NCI-H345 (cell line): Measurements from ENCODE around the gene OLFML2A.

ENCODE experiments used
- DNase-seq: peaks from one replicate; lab custom pipeline; 2025; lab: John Stamatoyannopoulos, UW

OLFML2A gene

DNA sequence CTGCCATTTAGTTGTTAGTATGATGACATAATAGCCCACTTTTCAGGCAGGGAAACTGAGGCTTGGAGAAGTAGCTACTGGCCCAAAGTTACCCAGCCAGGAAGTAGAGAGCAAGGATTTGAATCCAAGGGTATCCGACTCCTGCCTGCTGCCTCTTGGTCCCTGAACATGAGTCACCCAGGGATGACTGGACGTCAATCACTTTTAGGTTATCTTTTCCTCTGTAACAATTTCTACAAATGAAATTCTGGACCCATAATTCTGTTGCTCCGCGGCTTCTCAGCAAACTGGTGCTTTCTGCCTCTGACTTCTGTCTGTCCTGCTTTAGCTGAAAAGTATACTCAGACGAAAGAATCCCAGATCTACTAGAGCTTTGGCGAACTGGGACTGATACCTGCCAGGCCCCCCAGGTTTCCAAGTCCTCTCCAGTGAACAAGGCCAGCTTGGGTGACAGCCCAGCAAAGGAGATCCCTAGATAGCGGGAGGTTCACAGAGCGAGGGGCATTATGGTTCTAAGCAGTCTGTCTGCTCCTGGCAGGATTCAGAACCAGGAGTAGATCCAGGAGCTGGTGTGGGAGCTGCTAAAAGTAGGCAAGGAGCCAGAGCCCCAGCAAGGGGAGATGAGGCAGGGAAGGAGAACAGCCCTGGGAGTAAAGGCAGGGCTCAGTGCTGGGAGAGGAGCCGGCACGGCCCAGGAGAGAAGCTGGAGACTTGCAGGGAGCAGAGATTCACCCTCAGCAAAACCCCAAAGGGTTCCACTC, 20.6 kb downstream of the OLFML2A start:
- DNase-seq: no peak

DNA sequence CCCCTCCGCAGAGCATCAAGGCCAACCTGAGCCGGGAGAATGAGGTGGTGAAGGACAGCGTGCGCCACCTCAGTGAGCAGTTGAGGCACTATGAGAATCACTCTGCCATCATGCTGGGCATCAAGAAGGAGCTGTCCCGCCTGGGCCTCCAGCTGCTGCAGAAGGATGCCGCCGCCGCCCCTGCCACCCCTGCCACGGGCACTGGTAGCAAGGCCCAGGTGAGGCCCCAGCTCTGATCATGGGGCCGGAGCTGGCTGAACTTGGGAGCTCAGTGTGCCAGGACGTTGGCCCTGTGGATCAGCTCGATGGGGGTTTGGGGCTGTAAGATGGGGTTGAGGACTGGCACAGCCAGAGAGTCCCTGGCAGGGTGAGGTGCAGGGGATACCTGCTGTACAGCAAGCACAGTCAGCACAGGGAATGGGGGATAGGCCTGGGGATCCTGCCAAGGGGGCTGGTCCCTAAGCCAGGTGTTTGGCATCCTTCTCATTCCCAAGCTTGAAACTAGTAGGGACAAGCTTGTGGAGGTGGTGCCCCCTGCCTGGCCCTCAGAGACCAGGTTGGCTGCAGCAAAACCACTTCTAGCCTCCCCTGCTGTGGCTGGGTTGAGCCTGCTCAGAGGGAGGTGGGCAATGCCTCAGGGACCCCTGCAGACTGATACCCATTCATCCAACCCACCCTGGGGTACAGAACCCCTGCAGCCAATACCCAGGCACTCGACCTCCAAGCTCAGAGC, 22.5 kb downstream of the OLFML2A start:
- DNase-seq: peak; percentile 76

GRCh38 chr9:124800306-124801259, 23.6 kb downstream of the OLFML2A start:
- DNase-seq: no peak

GRCh38 chr9:124801356-124801755, 24.4 kb downstream of the OLFML2A start:
- no peak for DNase-seq

DNA sequence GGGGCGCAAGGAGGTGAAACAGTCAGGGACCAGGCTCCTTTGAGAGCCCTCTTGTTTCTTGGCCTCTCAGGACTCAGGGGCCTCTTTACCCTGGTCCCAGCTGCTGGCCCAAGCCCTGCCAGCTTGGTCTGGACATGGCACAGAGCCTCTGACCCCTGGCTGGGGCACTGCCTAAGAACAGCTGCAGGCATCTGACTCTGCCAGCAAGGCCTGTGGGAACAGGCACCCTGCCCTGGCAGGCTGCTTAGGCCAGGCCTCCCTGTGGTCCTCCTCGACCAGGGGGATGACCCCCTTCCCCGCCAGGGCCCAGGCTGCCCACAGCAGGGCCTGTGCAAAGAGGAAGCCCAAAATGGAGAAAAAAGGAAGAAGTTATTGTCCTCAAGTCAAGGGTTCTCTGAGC, 25.5 kb downstream of the OLFML2A start:
- DNase-seq: no peak

DNA sequence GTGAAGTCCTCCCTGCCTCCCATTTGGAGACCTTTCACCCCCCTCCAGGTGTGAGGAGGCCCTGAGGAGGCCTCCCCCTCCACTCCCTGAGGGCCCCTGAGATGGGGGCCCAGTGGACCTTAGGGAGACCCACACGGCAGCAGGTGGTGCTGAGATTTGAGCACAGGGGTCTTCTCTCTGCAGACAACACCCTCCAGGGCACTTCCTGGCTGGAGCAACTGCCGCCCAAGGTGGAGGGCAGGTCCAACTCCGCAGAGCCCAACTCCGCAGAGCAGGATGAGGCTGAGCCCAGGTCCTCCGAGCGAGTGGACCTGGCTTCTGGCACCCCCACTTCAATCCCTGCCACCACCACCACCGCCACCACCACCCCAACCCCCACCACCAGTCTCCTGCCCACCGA, 27.0 kb downstream of the OLFML2A start:
- no peak for DNase-seq

GRCh38 chr9:124805186-124805585, 28.3 kb downstream of the OLFML2A start:
- DNase-seq: no peak

- DNase-seq: no peak
Observed at GRCh38 chr9:124808246-124808956, 31.5 kb downstream of the OLFML2A start.

GRCh38 chr9:124809211-124809610, 32.3 kb downstream of the OLFML2A start:
- DNase-seq: no peak

DNA sequence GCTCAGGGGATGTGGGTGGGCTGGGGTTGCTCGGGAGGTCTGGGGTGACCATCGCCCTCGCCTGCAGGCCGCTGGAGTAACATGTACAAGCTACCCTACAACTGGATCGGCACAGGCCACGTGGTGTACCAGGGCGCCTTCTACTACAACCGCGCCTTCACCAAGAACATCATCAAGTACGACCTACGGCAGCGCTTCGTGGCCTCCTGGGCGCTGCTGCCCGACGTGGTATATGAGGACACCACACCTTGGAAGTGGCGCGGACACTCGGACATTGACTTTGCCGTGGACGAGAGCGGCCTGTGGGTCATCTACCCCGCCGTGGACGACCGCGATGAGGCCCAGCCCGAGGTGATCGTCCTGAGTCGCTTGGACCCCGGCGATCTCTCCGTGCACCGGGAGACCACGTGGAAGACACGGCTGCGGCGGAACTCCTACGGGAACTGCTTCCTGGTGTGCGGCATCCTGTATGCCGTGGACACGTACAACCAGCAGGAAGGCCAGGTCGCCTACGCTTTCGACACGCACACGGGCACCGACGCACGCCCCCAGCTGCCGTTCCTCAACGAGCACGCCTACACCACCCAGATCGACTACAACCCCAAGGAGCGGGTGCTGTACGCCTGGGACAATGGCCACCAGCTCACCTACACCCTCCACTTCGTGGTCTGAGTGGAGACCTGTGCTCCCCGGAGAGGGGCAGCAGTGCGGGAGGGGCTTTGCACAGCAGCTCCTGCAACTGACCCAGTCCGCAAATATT, 33.0 kb downstream of the OLFML2A start:
- no peak for DNase-seq

DNA sequence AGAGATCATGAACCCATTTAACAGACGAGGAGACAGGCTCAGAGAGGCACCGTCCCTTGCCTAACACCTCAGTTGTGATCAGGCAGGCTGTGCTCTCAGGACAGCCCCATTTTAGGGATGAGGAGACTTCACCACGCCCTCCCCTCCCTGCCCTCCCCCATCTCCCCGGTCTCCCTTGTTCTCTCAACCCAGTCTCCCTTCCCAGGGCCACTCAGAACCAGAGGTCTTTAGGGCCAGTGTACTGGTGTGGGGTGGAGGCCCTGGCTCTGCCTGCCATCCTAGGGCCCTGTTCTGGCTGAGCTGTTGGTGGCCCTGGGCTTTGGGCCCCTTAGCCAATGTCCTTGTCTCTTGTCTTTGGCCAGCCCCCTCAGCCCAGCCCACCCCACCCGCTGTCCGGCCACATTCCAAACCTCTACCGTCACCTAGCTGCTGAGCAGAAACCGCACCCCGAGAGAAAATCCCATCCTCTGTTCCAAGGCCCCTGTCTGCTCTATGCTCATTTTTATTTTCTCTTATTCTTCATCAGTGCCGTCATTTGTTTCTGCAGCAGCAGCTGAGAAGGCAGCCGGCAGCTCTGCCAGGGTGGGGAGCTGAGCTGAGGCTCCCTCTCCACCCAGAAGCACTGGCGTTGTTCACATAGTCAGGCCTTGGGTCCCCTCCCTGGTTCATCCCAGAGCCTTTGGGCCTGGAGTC, 33.9 kb downstream of the OLFML2A start:
- no peak for DNase-seq

GRCh38 chr9:124812441-124812876, 35.5 kb downstream of the OLFML2A start:
- DNase-seq: no peak

DNA sequence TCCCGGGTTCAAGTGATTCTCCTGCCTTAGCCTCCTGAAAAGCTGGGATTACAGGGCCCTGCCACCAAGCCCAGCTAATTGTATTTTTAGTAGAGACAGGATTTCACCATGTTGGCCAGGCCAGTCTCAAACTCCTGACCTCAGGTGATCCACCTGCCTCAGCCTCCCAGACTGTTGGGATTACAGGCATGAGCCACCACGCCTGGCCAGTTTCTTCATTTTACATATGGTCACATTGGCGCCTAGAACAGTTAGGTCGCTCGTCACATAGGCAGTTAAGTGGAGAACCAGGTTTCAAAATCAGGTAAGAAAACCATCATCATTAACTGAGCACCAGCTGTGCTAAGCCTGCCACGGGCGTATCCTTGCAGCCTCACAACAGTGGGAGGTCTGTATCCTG, 36.1 kb downstream of the OLFML2A start:
- no peak for DNase-seq

GRCh38 chr9:124813501-124814163, 36.7 kb downstream of the OLFML2A start:
- DNase-seq: no peak

GRCh38 chr9:124814164-124814535, 37.2 kb downstream of the OLFML2A start:
- DNase-seq: no peak

- DNase-seq: no peak
Observed at GRCh38 chr9:124815601-124816000, 38.7 kb downstream of the OLFML2A start.

- DNase-seq: no peak
Observed at GRCh38 chr9:124818431-124819281, 41.7 kb downstream of the OLFML2A start.

- DNase-seq: no peak
Observed at GRCh38 chr9:124820698-124821623, 44.0 kb downstream of the OLFML2A start.
